ENCODE data around the gene PLEK. TPM values are rescaled to one million over a fixed set of nuclear protein-coding genes. Genes with fewer than 3 reads are reported as not detected.

PLEK gene
- total and polyA plus RNA-seq, 4 donors = 2.6 to 40.6 (median 4.6) TPM

GRCh38 chr2:68362069-68362468 is 3.0 kb upstream of the PLEK start:
- 30% methylated on average over 12 of the region's 12 CpGs for WGBS
- Histone ChIP-seq H3K36me3 (ENCODE audit: control insufficient read depth in 4 of 4, insufficient read depth in 3 of 4, low read depth in 1 of 4, low read length in 3 of 4) (no peaks in the 10 kb centered on the region), H3K27me3 (ENCODE audit: control insufficient read depth in 4 of 4, insufficient read depth in 4 of 4, low read length in 3 of 4) (no peaks in the 10 kb centered on the region), H3K4me1 (ENCODE audit: control insufficient read depth in 4 of 4, insufficient read depth in 4 of 4, low read length in 3 of 4) (peaks cover 0 to 5% (median 2%) of the 10 kb centered on the region in 4 donors), H3K4me3 (ENCODE audit: low read depth in 1 of 3, low read length in 3 of 3) (no peak overlapping the region), H3K9ac (ENCODE audit: low read depth in 1 of 2, low read length in 2 of 2) (peak overlapping the region in 1 of 2 donors; percentile 34), H3K9me3 (ENCODE audit: control insufficient read depth in 4 of 4, low read length in 3 of 4) (no peaks in the 10 kb centered on the region), H3K27ac (ENCODE audit: low read depth in 1 of 2, low read length in 2 of 2) (no peak overlapping the region)
- TF ChIP-seq RAD21 (IDR thresholded peaks at IDR 0.05) = peak; percentile 88 to 91
- TF ChIP-seq MAX (IDR thresholded peaks at IDR 0.05) = peak; percentile 93
- TF ChIP-seq CTCF (IDR thresholded peaks at IDR 0.05; ENCODE audit: low read depth, low read length, missing input control) = peak; percentile 87
- no peak for TF ChIP-seq FOXA2 (IDR thresholded peaks at IDR 0.05)
- peak; percentile 69 for TF ChIP-seq YY1 (IDR thresholded peaks at IDR 0.05)
- peak; percentile 6 to 10 for TF ChIP-seq RXRA (IDR thresholded peaks at IDR 0.05)
- peak; percentile 82 for DNase-seq (ENCODE audit: low spot score)

- WGBS = 89% methylated on average over 7 of the region's 7 CpGs
- H3K4me1 ChIP-seq (ENCODE audit: control insufficient read depth in 4 of 4, insufficient read depth in 4 of 4, low read length in 3 of 4) = peaks cover 0 to 5% (median 2%) of the 10 kb centered on the region in 4 donors
- no peak overlapping the region for H3K9ac ChIP-seq (ENCODE audit: low read depth in 1 of 2, low read length in 2 of 2)
- H3K27ac ChIP-seq (ENCODE audit: low read depth in 1 of 2, low read length in 2 of 2) = no peak overlapping the region
- no peaks in the 10 kb centered on the region for H3K36me3 ChIP-seq (ENCODE audit: control insufficient read depth in 4 of 4, insufficient read depth in 3 of 4, low read depth in 1 of 4, low read length in 3 of 4)
- H3K4me3 ChIP-seq (ENCODE audit: low read depth in 1 of 3, low read length in 3 of 3) = no peak overlapping the region
- H3K9me3 ChIP-seq (ENCODE audit: control insufficient read depth in 4 of 4, low read length in 3 of 4) = no peaks in the 10 kb centered on the region
- DNase-seq (ENCODE audit: low spot score) = no peak
- TF ChIP-seq JUND (IDR thresholded peaks at IDR 0.05) (no peak), FOXA2 (IDR thresholded peaks at IDR 0.05) (no peak), RXRA (IDR thresholded peaks at IDR 0.05) (no peak)
- H3K27me3 ChIP-seq (ENCODE audit: control insufficient read depth in 4 of 4, insufficient read depth in 4 of 4, low read length in 3 of 4) = no peaks in the 10 kb centered on the region
Observed at GRCh38 chr2:68362749-68363148, 2.3 kb upstream of the PLEK start.

- Histone ChIP-seq H3K27me3 (ENCODE audit: control insufficient read depth in 4 of 4, insufficient read depth in 4 of 4, low read length in 3 of 4) (no peaks in the 10 kb centered on the region), H3K36me3 (ENCODE audit: control insufficient read depth in 4 of 4, insufficient read depth in 3 of 4, low read depth in 1 of 4, low read length in 3 of 4) (no peaks in the 10 kb centered on the region), H3K4me1 (ENCODE audit: control insufficient read depth in 4 of 4, insufficient read depth in 4 of 4, low read length in 3 of 4) (peaks cover 0 to 5% (median 2%) of the 10 kb centered on the region in 4 donors), H3K9me3 (ENCODE audit: control insufficient read depth in 4 of 4, low read length in 3 of 4) (no peaks in the 10 kb centered on the region), H3K9ac (ENCODE audit: low read depth in 1 of 2, low read length in 2 of 2) (no peak overlapping the region), H3K4me3 (ENCODE audit: low read depth in 1 of 3, low read length in 3 of 3) (no peak overlapping the region), H3K27ac (ENCODE audit: low read depth in 1 of 2, low read length in 2 of 2) (no peak overlapping the region)
- WGBS = 95% methylated on average over 4 of the region's 4 CpGs
- TF ChIP-seq FOXA1 (IDR thresholded peaks at IDR 0.05) (no peak), REST (IDR thresholded peaks at IDR 0.05) (no peak), YY1 (IDR thresholded peaks at IDR 0.05) (no peak), ATF3 (IDR thresholded peaks at IDR 0.05) (no peak), HNF4G (IDR thresholded peaks at IDR 0.05) (no peak), RAD21 (IDR thresholded peaks at IDR 0.05) (no peak), RXRA (IDR thresholded peaks at IDR 0.05) (no peak), ZBTB33 (IDR thresholded peaks at IDR 0.05) (no peak), CTCF (IDR thresholded peaks at IDR 0.05; ENCODE audit: low read depth, low read length, missing input control) (no peak), HNF4A (conservative IDR thresholded peaks at IDR 0.05) (no peak)
- DNase-seq (ENCODE audit: low spot score) = no peak
Observed at GRCh38 chr2:68363721-68364120, 1.4 kb upstream of the PLEK start.
